ENCODE data around the gene ST3GAL5.

- TF ChIP-seq TARDBP (IDR thresholded peaks at IDR 0.05) (no peak), BHLHE40 (IDR thresholded peaks at IDR 0.05; ENCODE audit: borderline replicate concordance) (no peak), FOXA1 (IDR thresholded peaks at IDR 0.05) (no peak), ELF4 (IDR thresholded peaks at IDR 0.05) (no peak), ZNF384 (IDR thresholded peaks at IDR 0.05) (no peak), ARNT (IDR thresholded peaks at IDR 0.05) (no peak), HDGF (IDR thresholded peaks at IDR 0.05; ENCODE audit: borderline replicate concordance) (no peak), L3MBTL2 (conservative IDR thresholded peaks at IDR 0.05) (no peak), SP1 (IDR thresholded peaks at IDR 0.05) (no peak), SUZ12 (IDR thresholded peaks at IDR 0.05) (no peak), NFRKB (IDR thresholded peaks at IDR 0.05) (no peak), CTBP1 (IDR thresholded peaks at IDR 0.05; ENCODE audit: borderline replicate concordance) (no peak), FOXM1 (IDR thresholded peaks at IDR 0.05; ENCODE audit: borderline replicate concordance) (no peak)
Observed at GRCh38 chr2:85886141-85886540, 2.6 kb downstream of the ST3GAL5 start.

Measured in HEK293T (cell line).